ENCODE data around the gene GPR137. TPM values are rescaled to one million over a fixed set of nuclear protein-coding genes. Genes with fewer than 3 reads are reported as not detected.
"Not testable (repeated sequence)": the region's sequence is repeated elsewhere in the genome, so short reads cannot be mapped to it uniquely, and the experiment has no call there.

GPR137 gene
- total and polyA plus RNA-seq, 8 donors = 2.9 to 58.8 (median 20.0) TPM

DNA sequence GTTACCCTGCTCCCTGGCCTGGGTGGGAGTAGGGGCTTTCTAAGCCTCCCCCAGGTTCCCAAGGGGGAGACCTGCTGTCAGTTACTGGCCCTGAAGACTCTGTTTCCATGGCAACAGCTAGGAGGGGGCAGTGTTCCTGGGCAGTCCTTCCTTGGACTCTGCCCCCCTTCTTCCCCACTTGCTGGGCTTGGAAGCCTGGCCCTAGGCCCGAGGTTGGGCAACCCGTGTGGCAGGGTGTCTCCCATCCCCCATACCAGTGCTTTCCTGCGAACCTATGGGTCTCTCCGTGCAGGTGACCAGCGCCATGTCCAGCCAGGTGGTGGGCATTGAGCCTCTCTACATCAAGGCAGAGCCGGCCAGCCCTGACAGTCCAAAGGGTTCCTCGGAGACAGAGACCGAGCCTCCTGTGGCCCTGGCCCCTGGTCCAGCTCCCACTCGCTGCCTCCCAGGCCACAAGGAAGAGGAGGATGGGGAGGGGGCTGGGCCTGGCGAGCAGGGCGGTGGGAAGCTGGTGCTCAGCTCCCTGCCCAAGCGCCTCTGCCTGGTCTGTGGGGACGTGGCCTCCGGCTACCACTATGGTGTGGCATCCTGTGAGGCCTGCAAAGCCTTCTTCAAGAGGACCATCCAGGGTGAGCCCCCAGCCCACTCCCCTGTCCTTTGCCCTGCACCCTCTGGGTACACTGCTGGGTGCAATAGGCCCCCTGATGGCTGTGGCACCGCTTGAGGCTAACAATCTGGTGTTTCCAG, 21.4 kb downstream of the GPR137 start:
- DNase-seq = peak; percentile 44 to 64
- 69 to 84% (median 74%) methylated on average over 5 to 15 of the region's 15 CpGs for WGBS, 5 donors
- intact Hi-C loops (cut with DNase I; ENCODE audit: low total_unique reads) = no loop called here
- Histone ChIP-seq H3K4me1 (peaks cover 24 to 42% (median 34%) of the 10 kb centered on the region in 4 donors), H3K36me3 (peaks cover 0 to 14% (median 10%) of the 10 kb centered on the region in 4 donors), H3K4me3 (peak overlapping the region; percentile 64 to 82 (median 76)), H3K27ac (peak overlapping the region; percentile 95 to 97 (median 96)), H3K27me3 (peaks cover 0 to 18% (median 0%) of the 10 kb centered on the region in 3 donors), H3K9me3 (no peaks in the 10 kb centered on the region)
- no peak for TF ChIP-seq POLR2A (IDR thresholded peaks at IDR 0.05)

DNA sequence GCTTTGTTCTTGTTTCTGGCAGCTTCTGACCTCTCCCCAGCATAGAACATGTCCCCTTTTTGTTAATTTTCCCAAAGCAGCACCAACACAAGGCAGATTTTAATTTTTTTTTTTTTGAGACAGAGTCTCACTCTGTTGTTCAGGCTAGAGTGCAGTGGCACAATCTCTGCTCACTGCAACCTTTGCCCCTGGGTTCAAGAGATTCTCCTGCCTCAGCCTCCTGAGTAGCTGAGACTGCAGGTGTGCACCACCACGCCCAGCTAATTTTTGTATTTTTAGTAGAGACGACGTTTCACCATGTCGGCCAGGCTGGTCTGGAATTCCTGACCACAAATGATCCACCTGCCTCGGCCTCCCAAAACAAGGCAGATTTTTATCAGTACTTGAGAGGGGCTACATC, 22.1 kb downstream of the GPR137 start:
- H3K9me3 ChIP-seq; intact Hi-C loops (cut with DNase I; ENCODE audit: low total_unique reads); DNase-seq; H3K4me3 ChIP-seq; H3K27ac ChIP-seq: not testable (repeated sequence)
- 78 to 94% (median 90%) methylated on average over 5 of the region's 5 CpGs for WGBS, 5 donors
- peaks cover 0 to 10% (median 0%) of the 10 kb centered on the region in 3 donors for H3K27me3 ChIP-seq
- peaks cover 0 to 19% (median 12%) of the 10 kb centered on the region in 4 donors for H3K36me3 ChIP-seq
- peaks cover 24 to 47% (median 38%) of the 10 kb centered on the region in 4 donors for H3K4me1 ChIP-seq

DNA sequence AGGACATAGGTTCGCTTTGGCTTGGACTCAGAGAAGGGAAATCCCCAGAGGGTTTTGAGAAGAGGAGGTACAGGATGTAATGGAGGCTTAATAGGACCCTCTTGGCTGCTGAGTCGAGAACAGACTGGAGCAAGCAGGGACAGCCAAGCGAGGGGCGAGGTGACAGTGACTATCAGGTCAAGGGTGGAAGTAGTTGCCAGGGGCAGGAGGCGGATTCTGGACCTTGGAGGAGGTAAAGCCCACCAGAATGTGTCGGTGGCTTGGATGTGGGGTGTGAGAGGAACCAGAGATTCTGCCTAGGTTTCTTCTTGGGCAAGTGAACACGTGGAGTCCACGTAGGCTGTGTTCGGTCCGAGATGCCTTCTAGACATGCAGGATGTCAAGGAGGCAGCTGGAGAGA, 27.3 kb downstream of the GPR137 start:
- H3K4me1 ChIP-seq = peaks cover 7 to 47% (median 28%) of the 10 kb centered on the region in 4 donors
- H3K27me3 ChIP-seq = no peaks in the 10 kb centered on the region
- H3K27ac ChIP-seq = peak overlapping the region in 4 of 5 donors; percentile 34 to 80 (median 68)
- no peak overlapping the region for H3K4me3 ChIP-seq
- intact Hi-C loops (cut with DNase I; ENCODE audit: low total_unique reads) = no loop called here
- 82 to 94% (median 88%) methylated on average over 10 of the region's 10 CpGs for WGBS, 5 donors
- DNase-seq = no peak
- no peak for TF ChIP-seq EP300 (IDR thresholded peaks at IDR 0.05)
- TF ChIP-seq, protein P1, sequence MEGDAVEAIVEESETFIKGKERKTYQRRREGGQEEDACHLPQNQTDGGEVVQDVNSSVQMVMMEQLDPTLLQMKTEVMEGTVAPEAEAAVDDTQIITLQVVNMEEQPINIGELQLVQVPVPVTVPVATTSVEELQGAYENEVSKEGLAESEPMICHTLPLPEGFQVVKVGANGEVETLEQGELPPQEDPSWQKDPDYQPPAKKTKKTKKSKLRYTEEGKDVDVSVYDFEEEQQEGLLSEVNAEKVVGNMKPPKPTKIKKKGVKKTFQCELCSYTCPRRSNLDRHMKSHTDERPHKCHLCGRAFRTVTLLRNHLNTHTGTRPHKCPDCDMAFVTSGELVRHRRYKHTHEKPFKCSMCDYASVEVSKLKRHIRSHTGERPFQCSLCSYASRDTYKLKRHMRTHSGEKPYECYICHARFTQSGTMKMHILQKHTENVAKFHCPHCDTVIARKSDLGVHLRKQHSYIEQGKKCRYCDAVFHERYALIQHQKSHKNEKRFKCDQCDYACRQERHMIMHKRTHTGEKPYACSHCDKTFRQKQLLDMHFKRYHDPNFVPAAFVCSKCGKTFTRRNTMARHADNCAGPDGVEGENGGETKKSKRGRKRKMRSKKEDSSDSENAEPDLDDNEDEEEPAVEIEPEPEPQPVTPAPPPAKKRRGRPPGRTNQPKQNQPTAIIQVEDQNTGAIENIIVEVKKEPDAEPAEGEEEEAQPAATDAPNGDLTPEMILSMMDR (IDR thresholded peaks at IDR 0.05) = no peak
- peaks cover 23 to 46% (median 36%) of the 10 kb centered on the region in 4 donors for H3K36me3 ChIP-seq
- H3K9me3 ChIP-seq = no peaks in the 10 kb centered on the region

DNA sequence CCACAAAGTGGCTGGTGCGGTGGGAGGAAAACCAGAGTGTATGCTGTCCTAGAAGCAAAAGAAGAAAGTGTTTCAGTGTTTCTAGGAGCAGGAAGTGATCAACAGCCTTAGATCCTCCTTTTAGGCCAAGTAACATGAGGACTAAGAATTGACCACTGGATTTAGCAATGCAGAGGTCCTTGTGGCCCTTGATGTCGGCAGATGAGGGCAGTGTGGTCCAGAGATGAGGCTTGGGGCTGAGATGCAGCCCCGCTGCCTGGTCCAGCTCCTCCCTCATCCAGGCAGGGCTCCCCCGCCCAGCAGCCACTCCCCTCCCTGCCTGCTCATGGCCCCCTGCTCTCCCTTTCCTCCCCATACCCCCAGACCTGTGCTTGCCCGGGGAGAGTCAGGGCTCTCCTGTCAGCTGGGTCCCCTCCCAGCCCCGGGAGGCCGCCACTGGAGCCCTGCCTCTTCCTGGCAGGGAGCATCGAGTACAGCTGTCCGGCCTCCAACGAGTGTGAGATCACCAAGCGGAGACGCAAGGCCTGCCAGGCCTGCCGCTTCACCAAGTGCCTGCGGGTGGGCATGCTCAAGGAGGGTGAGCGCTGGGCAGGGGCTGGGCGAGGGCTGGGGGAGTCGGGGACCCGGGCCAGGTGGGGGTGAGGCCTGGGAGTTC, 28.0 kb downstream of the GPR137 start:
- TF ChIP-seq, protein P1 (IDR thresholded peaks at IDR 0.05) = no peak
- no peak for TF ChIP-seq POLR2A (IDR thresholded peaks at IDR 0.05)
- no peak for TF ChIP-seq EP300 (IDR thresholded peaks at IDR 0.05)
- TF ChIP-seq POLR2AphosphoS5 (IDR thresholded peaks at IDR 0.05) = no peak
- peaks cover 8 to 49% (median 31%) of the 10 kb centered on the region in 4 donors for H3K4me1 ChIP-seq
- H3K27ac ChIP-seq = peak overlapping the region; percentile 23 to 80 (median 65)
- no peaks in the 10 kb centered on the region for H3K9me3 ChIP-seq
- intact Hi-C loops (cut with DNase I; ENCODE audit: low total_unique reads) = no loop called here
- H3K27me3 ChIP-seq = no peaks in the 10 kb centered on the region
- WGBS, 5 donors = 66 to 77% (median 74%) methylated on average over 13 to 18 of the region's 18 CpGs
- peak overlapping the region in 1 of 4 donors; percentile 16 for H3K4me3 ChIP-seq
- H3K36me3 ChIP-seq = peaks cover 23 to 43% (median 36%) of the 10 kb centered on the region in 4 donors
- peak in 1 of 2 donors; percentile 34 for DNase-seq

DNA sequence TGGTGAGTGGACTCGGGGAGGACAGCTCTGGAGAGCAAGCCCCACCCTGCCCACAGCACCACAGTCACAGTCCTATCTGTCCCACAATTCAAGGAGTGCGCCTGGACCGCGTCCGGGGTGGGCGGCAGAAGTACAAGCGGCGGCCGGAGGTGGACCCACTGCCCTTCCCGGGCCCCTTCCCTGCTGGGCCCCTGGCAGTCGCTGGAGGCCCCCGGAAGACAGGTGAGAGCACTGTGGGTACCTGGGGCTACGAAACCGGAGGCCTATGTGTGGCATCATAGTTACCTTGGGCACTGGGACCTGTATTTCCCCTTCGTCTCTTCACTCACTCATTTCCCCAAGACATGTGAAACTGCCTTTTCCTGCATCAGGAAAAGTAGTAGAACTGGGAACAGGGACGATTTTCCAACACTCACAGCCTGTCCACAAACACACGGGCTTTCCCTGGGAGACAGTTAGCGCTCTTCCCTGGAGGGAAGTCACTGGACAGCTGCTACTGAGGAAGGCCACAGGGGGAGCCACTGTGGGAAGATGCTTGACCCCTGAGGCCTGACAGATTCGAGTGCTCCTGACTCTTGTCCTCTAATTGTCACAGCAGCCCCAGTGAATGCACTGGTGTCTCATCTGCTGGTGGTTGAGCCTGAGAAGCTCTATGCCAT, 28.6 kb downstream of the GPR137 start:
- H3K36me3 ChIP-seq = peaks cover 23 to 42% (median 35%) of the 10 kb centered on the region in 4 donors
- DNase-seq = no peak
- 70 to 87% (median 80%) methylated on average over 10 to 19 of the region's 19 CpGs for WGBS, 5 donors

More for the DNA sequence above, 28.6 kb downstream of the GPR137 start:
- peak overlapping the region in 1 of 4 donors; percentile 16 for H3K4me3 ChIP-seq
- intact Hi-C loops (cut with DNase I; ENCODE audit: low total_unique reads) = no loop called here
- peak overlapping the region; percentile 23 to 80 (median 65) for H3K27ac ChIP-seq
- TF ChIP-seq EP300 (IDR thresholded peaks at IDR 0.05) (no peak), POLR2A (IDR thresholded peaks at IDR 0.05) (no peak), POLR2AphosphoS5 (IDR thresholded peaks at IDR 0.05) (no peak)
- TF ChIP-seq, protein P1 (IDR thresholded peaks at IDR 0.05) = no peak
- H3K4me1 ChIP-seq = peaks cover 15 to 55% (median 37%) of the 10 kb centered on the region in 4 donors
- H3K9me3 ChIP-seq = no peaks in the 10 kb centered on the region
- no peaks in the 10 kb centered on the region for H3K27me3 ChIP-seq

Measured in stomach (tissue), 9 donors.